COR-L47 (cell line): ENCODE data around the gene TUBB8.
"Not testable (repeated sequence)": the region's sequence is repeated elsewhere in the genome, so short reads cannot be mapped to it uniquely, and the experiment has no call there.

ENCODE experiments used
- DNase-seq: peaks from one replicate; lab custom pipeline; 2025; lab: John Stamatoyannopoulos, UW

The TUBB8 gene

DNA sequence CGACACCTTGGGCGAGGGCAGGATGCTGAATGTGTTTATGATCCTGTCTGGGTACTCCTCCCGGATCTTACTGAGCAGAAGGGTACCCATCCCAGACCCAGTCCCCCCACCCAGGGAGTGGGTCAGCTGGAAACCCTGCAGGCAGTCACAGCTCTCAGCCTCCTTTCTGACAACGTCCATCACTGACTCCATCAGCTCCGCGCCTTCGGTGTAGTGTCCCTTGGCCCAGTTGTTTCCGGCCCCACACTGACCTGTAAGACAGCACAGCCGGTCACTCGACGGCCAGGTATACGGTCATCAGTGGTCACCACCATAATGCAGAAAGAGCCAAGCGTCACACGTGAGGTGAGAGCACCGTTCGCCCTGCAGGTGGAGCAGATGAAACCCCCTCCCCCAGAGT lies 1.2 kb downstream of the TUBB8 start:
- DNase-seq, result not testable (repeated sequence)

GRCh38 chr10:13315-13635 lies 35.8 kb downstream of the TUBB8 start:
- not testable (repeated sequence) for DNase-seq

DNA sequence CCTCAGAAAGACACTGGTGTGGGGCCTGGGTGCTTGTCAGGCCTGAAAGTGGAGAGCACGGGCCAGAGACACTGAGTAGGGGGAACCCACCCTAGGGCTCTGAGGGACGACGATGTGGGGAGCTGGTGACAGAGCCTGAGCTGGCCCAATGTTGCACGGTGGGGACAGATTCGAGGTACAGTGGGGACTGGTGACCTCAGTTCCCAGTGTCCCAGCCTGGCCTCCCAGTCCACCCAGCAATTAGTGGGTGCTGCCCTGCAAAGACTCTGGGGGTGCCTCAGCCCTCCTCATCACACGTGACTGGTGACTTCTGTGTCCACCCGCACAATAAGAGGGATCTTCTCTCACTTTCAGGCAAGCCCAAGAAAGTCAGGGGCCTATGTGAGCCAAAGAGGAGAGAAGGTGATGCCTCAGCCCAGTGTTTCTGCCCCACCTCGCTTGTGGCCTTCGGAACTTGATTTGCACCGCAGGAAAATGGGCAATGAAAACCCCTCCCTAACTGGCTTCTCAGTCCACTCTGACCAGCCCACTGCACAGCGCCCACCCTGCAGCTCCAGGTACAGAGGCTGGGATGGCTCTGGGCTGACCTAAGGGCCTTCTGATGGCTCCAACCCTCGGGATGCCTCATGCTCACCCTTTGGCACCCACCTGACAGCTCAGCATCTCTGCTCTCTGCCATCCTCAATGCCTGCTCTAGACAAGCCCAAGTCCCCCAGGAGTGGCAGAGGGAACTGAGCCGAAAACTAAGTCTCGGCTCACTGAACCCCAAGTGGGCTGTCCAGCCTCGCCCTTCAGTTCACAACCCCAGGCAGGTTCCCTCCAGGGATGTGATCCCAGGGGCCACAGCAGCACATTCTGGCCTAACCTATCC lies 36.4 kb downstream of the TUBB8 start:
- not testable (repeated sequence) for DNase-seq

DNA sequence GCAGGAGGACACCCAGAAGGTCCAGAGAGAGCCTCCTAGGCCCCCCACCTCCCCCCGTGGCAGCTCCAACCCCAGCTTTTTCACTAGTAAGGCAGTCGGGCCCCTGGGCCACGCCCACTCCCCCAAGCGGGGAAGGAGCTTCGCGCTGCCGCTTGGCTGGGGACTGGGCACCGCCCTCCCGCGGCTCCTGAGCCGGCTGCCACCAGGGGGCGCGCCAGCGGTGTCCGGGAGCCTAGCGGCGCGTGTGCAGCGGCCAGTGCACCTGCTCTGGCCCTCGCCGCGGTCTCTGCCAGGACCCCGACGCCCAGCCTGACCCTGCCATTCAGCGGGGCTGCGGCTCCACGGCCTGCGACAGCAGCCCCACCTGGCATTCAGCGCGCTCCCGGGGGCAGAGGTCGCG lies 37.8 kb downstream of the TUBB8 start:
- DNase-seq, result not testable (repeated sequence)

- DNase-seq, result not testable (repeated sequence)
Measured at GRCh38 chr10:10261-10971, 38.7 kb downstream of the TUBB8 start.
